Left colon (tissue), 2 donors: ENCODE measurements around the gene MDM4. TPM values are rescaled to one million over a fixed set of nuclear protein-coding genes. Genes with fewer than 3 reads are reported as not detected.
A peak's percentile ranks its signal among the peaks of the same experiment; 100 is the strongest.
"Not testable (repeated sequence)": the region's sequence is repeated elsewhere in the genome, so short reads cannot be mapped to it uniquely, and the experiment has no call there.

Experiments
- ATAC-seq: fragments of 200-7000 bp; cut with Tn5 transposase; one replicate; pipeline ENCODE4 v1.9.1; 2020; ENCODE audit warnings: mild to moderate bottlenecking, moderate library complexity
- DNase-seq, 2 donors: peaks; one replicate each; pipeline ENCODE4 v3.0.0-alpha.2; 2020
- intact Hi-C, 2 donors: fragments of 100-400 bp; cut with DNase I in 1 of 2; cut with micrococcal nuclease in 1 of 2; formaldehyde crosslinking; loops; one replicate each; pipeline versions ENCODE4 v1.11.2 to v1.14.0; 2022; cut with DNase I, micrococcal nuclease
- total RNA-seq, 2 donors: library from RNA; stranded (reverse); fragmentation: NEBNext Ultra II Directional; extraction: Animal tissue kit (Norgen Biotek cat#: 25700); gene quantifications; one replicate each; pipeline ENCODE4 v1.2.1, GENCODE V29; 2021
- donor health status: DM: no; HTN: no; CAD: no.
- donor health status: DM: yes; HTN: yes; CAD: no.

MDM4 gene
- total RNA-seq, 2 donors from 2014 or later, result 47.8 to 64.2 TPM

DNA sequence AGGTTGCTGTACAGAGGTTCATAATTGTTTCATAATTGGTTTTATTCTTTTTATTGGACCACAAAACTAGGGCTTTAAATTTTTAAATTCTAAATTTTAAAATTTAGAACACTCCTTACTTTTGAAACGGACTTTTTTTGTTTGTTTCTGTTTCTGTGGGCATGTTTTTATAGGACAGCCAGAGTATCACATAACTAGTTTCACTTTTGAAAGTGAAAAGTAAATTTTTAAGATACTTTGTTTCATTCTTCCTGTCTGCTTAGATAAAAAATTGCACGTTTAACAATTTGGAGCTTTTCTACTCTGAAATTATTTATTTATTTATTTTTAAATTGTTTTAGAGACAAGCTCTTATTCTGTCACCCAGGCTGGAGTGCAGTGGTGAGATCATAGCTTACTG lies 29.7 kb downstream of the MDM4 start:
- intact Hi-C loops, result no loop called here
- DNase-seq (no peak), ATAC-seq (no peak)

DNA sequence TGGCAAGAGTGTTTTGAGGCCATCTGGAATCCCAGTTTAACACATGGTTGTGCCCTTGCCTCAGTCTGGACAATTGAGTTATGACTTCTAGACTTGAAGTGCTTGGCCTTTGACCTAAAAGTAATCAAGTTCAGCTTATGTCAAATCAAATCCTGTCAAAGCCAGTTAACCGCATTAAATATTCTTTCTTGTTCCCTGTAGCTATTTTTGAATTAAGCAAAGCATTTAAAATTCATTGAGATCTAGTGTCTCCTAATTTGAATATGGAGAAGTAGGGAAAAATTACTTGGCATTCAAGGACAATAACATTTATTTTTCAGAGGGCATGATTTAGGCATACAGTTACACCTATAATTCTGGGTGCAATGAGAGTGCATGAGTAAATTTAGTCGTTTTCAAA lies 32.1 kb downstream of the MDM4 start:
- intact Hi-C loops, result no loop called here
- ATAC-seq (no peak), DNase-seq (no peak)

DNA sequence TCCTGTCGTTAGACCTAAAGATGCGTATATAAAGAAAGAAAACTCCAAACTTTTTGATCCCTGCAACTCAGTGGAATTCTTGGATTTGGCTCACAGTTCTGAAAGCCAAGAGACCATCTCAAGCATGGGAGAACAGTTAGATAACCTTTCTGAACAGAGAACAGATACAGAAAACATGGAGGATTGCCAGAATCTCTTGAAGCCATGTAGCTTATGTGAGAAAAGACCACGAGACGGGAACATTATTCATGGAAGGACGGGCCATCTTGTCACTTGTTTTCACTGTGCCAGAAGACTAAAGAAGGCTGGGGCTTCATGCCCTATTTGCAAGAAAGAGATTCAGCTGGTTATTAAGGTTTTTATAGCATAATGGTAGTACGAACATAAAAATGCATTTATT lies 33.1 kb downstream of the MDM4 start:
- intact Hi-C loops, result no loop called here
- DNase-seq, result no peak
- no peak for ATAC-seq

DNA sequence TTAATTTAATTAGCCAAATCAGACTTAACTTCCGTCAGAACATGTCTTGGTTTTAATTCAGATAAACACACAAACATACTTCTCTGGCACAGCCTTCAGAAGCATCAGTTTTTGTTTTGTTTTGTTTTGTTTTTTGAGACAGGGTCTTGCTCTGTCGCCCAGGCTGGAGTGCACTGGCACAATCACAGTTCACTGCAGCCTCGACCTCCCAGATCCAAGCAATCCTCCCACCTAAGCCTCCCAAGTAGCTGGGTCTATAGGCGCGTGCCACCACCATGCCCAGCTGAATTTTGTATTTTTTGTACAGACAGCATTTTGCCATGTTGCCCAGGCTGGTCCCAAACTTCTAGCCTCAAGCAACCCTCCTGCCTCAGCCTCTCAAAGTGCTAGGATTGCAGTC lies 34.7 kb downstream of the MDM4 start:
- no peak for ATAC-seq
- intact Hi-C loops, result no loop called here
- DNase-seq, result no peak

DNA sequence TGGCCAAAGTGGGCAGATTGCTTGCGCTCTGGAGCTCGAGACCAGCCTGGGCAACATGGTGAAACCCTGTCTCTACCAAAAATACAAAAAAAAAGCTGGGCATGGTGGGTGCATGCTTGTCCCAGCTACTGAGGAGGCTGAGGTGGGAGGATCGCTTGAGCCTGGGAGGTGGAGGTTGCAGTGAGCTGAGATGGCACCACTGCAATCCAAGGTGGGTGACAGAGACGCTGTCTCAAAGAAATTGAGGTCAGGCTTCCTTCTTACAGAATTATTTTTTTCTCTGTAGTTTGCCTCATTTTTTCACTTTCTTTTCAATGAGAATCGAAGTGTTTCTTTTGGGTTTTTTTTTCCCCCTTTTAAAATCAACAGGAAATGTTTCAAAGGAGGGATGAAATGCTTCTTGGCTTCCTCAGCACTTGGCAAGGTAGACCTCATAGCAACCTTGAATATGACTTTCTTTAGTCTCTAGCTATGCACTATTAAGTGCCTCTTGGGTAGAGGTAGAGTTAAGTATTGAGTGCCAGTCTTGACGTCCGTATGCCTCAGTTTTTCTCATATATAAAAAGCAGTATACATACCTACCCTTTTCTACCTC lies 40.3 kb downstream of the MDM4 start:
- DNase-seq (no peak), ATAC-seq (no peak)
- intact Hi-C loops, result no loop called here

DNA sequence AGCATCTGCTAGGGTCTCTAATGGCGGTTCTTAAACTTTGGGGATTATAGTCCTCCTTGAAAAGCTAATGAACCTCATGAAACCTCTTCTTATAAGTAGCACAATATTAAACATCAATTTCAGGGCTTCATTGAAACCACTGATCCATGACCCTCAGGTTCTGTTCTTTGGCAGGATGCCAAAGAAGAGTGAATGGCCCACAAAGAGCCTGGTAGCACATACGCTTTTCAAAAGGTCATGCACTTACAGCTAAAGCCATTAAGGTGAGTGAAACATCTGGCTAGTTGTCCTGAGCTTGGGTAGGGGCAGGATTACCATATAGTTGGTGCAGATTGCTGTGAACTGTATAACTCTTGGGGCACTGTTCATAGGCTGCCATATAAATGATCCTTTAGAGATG lies 42.3 kb downstream of the MDM4 start:
- ATAC-seq (no peak), DNase-seq (no peak)
- intact Hi-C loops, result no loop called here

DNA sequence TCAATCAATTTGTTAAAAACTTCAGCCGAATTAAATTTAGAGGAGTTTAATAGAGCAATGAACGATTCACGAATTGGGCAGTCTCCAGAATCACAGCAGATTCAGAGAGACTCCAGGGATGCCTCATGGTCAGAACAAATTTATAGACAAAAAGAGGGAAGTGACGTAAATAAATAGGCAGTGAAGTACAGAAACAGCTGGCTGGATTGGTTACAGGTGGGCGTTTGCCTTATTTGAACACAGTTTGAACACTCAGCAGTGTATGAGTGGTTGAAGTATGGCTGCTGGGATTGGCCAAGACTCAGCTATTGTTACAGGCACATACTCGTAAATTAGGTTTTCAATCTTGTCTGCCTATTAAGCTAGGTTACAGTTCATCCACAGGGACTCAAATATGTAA lies 43.8 kb downstream of the MDM4 start:
- DNase-seq, intact Hi-C loops, ATAC-seq: not testable (repeated sequence)

DNA sequence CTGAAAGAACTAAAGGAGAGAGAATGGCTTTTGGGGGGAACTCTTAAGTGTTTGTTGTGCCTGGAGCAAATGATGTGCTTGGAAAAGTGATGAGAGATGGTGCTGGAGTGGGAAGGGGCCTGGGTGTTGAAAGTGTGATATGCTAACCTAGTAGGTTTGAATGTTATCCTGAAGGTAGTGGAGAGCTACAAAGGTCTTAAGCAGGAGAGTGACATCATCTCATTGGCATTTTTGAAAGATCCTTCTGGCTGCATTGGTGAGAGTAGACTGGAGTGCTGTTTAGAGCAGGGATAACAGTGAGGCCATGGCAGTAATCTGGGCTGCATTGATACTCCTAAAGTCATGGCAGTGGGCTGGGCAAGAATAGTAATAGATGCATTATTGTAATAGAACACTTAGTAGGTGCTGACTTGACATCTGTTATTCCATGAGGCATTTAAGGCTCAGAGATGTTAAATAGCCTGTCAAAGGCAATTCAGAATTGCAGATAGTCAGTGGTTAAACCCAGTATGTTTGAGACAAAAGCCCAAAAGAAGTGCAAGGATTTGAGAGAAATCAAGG lies 44.5 kb downstream of the MDM4 start:
- ATAC-seq, result no peak
- intact Hi-C loops, result no loop called here
- DNase-seq, result no peak

DNA sequence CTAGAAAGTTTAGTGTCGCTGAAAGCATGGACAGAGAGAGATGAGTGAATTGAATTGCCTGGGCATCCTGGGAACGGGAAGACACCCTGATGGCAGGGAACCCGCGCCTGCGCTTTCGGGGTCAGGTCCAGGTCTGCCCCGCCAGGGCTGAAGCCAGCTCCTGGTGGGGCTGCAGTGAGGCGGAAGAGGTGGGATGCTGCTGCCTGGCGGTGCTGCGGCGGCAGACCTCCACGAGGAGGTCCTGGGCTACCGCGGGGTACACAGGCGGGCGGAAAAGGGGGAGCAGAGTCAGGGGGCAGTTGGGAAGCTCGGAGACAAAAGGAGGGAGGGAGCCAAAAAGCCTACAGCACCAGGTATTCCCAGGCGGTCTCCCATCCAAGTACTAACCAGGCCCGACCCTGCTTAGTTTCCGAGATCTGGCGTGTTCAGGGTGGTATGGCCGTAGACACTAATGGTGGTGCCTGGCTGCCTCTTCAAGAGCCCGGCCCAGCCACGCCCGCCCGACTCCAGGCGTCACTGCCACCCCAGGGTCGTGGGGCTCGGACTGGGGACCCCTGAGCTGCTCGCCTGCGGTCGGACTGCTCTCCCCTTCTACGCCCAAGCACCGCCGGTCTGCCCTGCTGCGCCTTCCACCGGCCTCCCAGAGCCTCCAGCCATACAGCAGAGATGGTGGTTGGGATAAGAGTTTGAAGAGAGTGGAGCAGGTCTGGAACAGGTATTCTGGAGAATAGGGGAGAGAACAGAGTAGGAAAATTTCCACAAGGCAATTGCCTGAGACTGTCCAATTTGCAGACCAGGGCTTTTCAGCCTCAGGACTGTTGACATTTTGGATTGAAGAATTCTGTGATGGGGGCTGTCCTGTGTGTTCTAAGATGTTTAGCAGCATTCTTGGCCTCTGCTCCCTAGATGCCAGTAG lies 46.1 kb downstream of the MDM4 start:
- no peak for DNase-seq
- intact Hi-C loops, result no loop called here
- no peak for ATAC-seq

DNA sequence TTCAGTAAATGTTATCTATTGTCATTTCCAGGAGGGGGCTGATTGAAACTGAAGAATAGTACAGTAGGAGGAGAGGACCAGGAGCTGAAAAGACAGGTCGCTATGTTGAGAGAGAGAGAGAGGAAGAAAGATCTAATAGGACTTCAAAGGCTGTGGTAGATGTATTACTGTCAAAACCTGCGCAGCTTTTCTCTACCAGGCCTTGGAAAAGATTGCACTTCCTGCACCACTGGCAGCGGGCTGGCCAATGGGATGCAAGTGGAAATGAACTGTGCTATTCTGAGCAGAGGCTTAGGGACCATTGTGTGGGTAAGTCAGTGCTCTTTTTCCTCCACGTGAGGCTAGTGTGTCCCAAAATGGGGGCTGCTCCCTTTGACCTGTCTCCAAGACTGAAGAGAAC lies 47.1 kb downstream of the MDM4 start:
- ATAC-seq, result no peak
- intact Hi-C loops, result no loop called here

DNA sequence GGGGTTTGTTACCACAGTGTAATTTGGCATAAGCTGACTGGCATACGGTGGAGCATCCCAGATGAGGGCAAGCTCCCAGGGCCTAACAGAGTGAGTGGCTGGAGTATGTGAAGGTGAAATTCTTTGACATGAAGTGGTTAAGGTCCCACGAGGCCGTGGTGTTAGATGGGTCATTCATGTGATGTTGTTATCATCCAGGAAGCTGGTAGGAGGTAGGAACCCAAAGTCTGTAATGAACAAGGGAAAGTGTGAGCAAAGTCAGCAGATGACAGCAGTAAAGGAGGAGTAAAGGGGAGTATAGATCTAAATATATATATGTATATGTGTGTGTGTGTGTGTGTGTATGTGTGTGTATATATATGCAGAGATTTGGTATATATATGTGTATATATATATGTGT lies 47.6 kb downstream of the MDM4 start:
- intact Hi-C loops, result no loop called here
- ATAC-seq (no peak), DNase-seq (no peak)

More for the DNA sequence above, 47.1 kb downstream of the MDM4 start:
- no peak for DNase-seq

DNA sequence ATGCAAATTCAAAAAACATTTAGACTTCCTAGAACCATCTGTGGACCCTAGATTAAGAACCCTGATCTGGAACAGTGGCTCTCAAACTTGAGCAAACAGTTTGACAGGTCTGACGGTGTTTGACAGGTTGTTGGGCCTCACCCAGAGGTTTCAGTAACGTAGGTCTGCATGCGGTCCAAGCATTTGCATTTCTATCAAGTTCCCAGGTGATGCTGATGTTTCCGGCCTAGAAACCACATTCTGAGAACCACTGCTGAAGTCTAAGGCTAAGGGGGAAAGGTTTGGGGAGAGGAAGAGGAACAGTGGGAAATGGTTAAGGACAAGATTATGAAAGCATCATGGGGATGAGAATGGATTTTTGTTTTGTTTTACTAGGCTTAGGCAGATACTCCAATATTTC lies 48.6 kb downstream of the MDM4 start:
- intact Hi-C loops, result loop anchor here in 1 of 2 donors (5.0 kb wide), 2 partner anchors 197 to 242 kb away; no protein-coding TSS in a partner anchor
- ATAC-seq, result no peak
- no peak for DNase-seq

DNA sequence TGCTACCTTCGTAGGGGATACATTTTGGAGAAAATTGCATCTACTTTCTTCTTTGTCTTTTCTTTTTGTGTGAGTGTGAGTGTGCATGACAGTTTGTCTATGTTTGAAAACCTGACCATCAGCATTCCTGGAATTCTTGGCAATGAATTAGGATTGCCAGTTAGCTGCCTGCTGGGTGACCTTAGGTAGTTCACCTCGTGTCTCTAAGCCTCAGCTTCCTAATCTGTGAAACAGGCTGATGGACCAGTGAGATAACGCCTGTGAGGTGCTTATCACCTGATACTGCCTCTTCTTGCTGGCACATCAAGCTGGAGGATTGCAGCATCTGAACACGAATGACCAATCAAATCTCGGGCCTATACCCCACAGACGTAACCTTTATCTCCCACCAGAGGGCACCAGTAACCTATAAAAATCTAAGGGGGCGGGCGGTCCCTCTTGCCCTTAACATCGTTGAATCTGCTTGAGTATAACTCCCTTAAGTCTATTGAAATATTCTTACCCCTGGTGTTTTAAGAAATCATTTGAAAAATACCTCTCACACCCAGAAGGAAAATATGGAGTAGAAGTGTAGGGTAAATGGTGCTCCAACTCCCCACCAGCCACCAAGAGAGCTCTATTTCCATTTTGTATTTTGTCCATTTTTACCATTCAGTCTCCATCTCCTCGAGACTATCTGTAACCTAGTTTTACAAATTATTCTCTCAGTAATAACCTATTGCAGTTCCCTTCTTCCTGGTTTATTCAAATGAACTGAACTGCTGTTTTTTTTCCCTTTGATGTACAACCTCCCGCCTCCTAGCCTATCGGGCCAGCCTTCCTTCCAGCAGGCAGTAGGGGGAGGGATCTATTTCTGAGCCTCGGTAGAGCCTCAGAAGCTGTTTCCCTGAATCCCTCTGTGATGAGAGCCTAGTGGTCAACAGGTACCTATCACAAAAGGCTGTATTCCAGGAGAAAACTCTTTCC lies 49.7 kb downstream of the MDM4 start:
- DNase-seq (peak; percentile 37 to 52), ATAC-seq (peak; percentile 76)
- intact Hi-C loops, result loop anchor here in 1 of 2 donors (5.0 kb wide), 2 partner anchors 196 to 241 kb away; no protein-coding TSS in a partner anchor

DNA sequence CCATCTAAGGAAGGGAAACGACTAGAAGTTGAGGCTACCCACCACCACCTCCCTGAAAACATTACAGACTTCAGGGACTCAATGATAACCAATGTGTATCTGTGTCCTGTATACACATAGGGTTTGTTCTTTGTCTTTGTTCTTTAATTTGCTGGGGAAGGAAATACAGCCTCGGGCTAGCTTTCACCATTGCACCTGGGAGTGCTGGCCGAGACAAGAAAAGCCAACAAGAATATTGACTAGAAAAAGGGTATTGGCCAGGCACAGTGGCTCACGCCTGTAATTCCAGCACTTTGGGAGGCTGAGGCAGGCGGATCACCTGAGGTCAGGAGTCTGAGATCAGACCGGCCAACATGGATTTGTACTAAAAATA lies 50.4 kb downstream of the MDM4 start:
- DNase-seq (no peak), ATAC-seq (no peak)
- intact Hi-C loops, result loop anchor here in 1 of 2 donors (5.0 kb wide), 2 partner anchors 196 to 241 kb away; no protein-coding TSS in a partner anchor

DNA sequence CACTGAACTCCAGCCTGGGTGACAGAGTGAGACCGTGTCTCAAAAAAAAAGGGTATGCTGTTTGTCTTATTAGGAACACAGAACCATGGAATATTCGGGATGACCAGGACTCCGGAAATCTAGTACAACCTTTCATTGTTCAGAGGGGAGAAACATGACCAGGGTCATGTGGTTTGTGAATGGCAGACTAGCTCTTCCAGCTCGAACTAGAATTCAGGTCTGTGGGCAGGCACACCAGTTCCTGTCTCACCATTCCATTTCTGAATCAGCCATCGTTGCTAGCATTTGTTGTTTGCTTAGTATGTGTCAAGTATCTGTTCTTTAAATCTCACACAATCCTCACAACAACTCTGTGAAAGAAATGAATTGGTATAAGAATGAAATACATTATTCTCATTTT lies 50.9 kb downstream of the MDM4 start:
- ATAC-seq, result no peak

DNA sequence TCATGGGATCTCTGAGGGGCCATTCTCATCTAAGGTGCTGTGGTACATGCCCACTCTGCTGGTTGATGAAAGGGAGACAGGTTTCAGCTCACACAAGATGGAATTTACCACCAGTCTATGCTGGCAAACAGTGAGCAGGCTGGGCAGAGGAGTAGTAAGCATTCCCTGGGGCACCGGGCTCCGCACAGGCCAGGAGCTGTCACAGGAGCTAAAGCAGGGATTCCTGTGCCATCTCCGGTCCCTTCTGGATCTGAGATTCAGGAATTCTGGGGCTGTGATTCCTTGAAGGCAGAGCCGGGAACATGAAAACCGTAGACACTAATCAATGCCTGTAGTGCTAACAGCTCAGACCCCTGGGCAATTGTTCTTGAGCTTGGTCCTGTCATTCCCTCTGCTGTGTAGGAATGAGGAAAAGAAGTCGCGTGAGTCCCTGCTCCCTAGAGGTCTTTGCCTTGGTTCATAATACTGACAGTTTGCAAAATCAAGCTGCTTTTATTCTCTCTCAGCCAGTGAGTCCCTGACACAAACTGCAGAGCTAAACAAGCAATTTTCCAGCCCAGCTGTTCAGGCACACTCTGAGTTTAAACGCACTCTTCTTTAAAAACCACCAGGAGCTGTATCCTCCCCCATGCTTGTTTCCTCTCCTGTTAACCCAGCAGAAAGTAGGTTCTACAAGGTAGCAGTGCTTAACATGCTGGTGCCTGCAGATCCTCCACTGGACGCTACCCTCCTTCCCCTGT lies 52.5 kb downstream of the MDM4 start:
- intact Hi-C loops, result loop anchor here in 1 of 2 donors (5.0 kb wide), 2 partner anchors 194 to 239 kb away; no protein-coding TSS in a partner anchor
- DNase-seq (no peak), ATAC-seq (no peak)

More for the DNA sequence above, 50.9 kb downstream of the MDM4 start:
- intact Hi-C loops, result loop anchor here in 1 of 2 donors (5.0 kb wide), 2 partner anchors 195 to 240 kb away; no protein-coding TSS in a partner anchor
- no peak for DNase-seq

DNA sequence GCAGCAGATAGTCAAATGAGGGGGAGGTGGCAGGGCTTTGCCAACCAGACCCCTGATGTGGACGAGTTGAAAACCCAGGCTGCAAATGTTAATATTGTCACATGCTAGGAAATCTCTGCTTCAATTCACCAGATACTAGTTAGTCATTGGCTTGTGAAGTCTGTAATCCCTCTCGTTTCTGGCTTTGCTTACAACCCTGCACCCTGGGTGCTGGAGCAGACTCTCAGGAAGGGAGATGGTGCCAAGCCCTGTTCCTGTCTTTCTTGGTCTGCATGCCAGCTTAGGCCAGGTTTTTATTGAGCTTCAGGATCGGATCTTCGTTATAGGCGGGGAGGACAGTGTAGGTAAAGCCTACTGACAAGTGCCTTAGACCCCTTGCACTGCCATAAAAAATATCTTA lies 53.3 kb downstream of the MDM4 start:
- DNase-seq, result no peak
- intact Hi-C loops, result loop anchor here in 1 of 2 donors (5.0 kb wide), 2 partner anchors 193 to 238 kb away; no protein-coding TSS in a partner anchor
- no peak for ATAC-seq

DNA sequence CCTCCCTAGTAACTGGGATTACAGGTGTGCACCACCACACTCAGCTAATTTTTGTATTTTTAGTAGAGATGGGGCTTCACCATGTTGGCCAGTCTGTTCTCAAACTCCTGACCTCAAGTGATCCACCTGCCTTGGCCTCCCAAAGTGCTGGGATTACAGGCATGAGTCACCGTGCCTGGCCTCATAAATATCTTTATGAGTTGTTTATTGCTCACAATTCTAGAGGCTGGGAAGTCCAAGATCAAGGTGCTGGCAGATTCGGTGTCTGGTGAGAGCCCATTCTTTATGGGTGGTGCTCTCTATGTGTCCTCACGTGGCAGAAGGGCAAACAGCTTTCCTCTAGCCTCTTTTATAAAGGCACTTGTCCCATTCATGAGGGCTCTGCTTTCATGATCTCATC lies 53.8 kb downstream of the MDM4 start:
- DNase-seq, intact Hi-C loops: not testable (repeated sequence)
- ATAC-seq, result peak; percentile 83
